AG04449 (cell line): ENCODE results near the gene C18orf32.

Experiments used
- CTCF ChIA-PET: fragments of 350-600 bp; formaldehyde crosslinking; extraction: SDS; loops from one replicate; lab custom pipeline; 2021; ENCODE audit warnings: antibody characterized with exemption; lab: Yijun Ruan, JAX
- POLR2A ChIA-PET: fragments of 400-600, 350-600 bp; formaldehyde crosslinking; extraction: SDS; loops from one replicate; lab custom pipeline; 2020; ENCODE audit warnings: antibody characterized with exemption, inconsistent platforms; lab: Yijun Ruan, JAX
- DNase-seq: peaks from one replicate; pipeline ENCODE4 v3.0.0-alpha.2; 2010; ENCODE audit warnings: low read depth, low spot score
- H3K4me3 ChIP-seq: 2 replicates; pipeline ENCODE4 v1.5.1; 2011; ENCODE audit warnings: low read depth, mild to moderate bottlenecking, control low read depth, low read length
- CTCF ChIP-seq: IDR thresholded peaks from one replicate; pipeline ENCODE4 v1.5.1; 2011; ENCODE audit warnings: mild to moderate bottlenecking, moderate library complexity, low read length, control low read depth, inconsistent platforms; ENCODE audit not compliant: insufficient read depth; ENCODE audit errors: missing control alignments

C18orf32 gene

GRCh38 chr18:49467019-49467563 lies 19.9 kb downstream of the C18orf32 start:
- DNase-seq: no peak
- TF ChIP-seq CTCF: no peak
- ChIA-PET CTCF (no interaction called here), POLR2A (no interaction called here)
- H3K4me3 ChIP-seq: no peak overlapping the region

- TF ChIP-seq CTCF: no peak
- POLR2A ChIA-PET: interaction anchor here (0.8 kb wide), 1 partner anchor 22 kb away, joined by 3 read pairs; the partner anchor contains the start of gene C18orf32
- H3K4me3 ChIP-seq: no peak overlapping the region
Observed at GRCh38 chr18:49464718-49465598, 22.1 kb downstream of the C18orf32 start.

GRCh38 chr18:49461602-49461977 lies 25.4 kb downstream of the C18orf32 start:
- H3K4me3 ChIP-seq: no peak overlapping the region
- POLR2A ChIA-PET: no interaction called here
- CTCF ChIA-PET: interaction anchor here (1.7 kb wide), 1 partner anchor 9 kb away, joined by 4 read pairs; no protein-coding TSS in a partner anchor
- DNase-seq: no peak
- TF ChIP-seq CTCF: no peak

More at GRCh38 chr18:49464718-49465598, 22.1 kb downstream of the C18orf32 start:
- DNase-seq: peak; percentile 23
- CTCF ChIA-PET: interaction anchor here (0.6 to 1.9 kb wide), 4 partner anchors 12 to 394 kb away, joined by 3 to 11 read pairs (median 4); partner anchors contain the start of gene C18orf32

GRCh38 chr18:49460976-49461601 lies 25.9 kb downstream of the C18orf32 start:
- no peak for DNase-seq

GRCh38 chr18:49459404-49460171 lies 27.4 kb downstream of the C18orf32 start:
- ChIA-PET CTCF (interaction anchor here (1.0 to 1.9 kb wide), 4 partner anchors 10 to 732 kb away, joined by 3 to 12 read pairs (median 4); no protein-coding TSS in a partner anchor), POLR2A (no interaction called here)
- no peak for TF ChIP-seq CTCF
- no peak for DNase-seq
- peak overlapping the region; percentile 93 for H3K4me3 ChIP-seq

More at GRCh38 chr18:49460976-49461601, 25.9 kb downstream of the C18orf32 start:
- ChIA-PET CTCF (interaction anchor here (1.7 kb wide), 1 partner anchor 9 kb away, joined by 4 read pairs; no protein-coding TSS in a partner anchor), POLR2A (no interaction called here)
- H3K4me3 ChIP-seq: peak overlapping the region; percentile 93
- no peak for TF ChIP-seq CTCF
